Measurements from ENCODE around the gene ADM5.

Gene ADM5

DNA sequence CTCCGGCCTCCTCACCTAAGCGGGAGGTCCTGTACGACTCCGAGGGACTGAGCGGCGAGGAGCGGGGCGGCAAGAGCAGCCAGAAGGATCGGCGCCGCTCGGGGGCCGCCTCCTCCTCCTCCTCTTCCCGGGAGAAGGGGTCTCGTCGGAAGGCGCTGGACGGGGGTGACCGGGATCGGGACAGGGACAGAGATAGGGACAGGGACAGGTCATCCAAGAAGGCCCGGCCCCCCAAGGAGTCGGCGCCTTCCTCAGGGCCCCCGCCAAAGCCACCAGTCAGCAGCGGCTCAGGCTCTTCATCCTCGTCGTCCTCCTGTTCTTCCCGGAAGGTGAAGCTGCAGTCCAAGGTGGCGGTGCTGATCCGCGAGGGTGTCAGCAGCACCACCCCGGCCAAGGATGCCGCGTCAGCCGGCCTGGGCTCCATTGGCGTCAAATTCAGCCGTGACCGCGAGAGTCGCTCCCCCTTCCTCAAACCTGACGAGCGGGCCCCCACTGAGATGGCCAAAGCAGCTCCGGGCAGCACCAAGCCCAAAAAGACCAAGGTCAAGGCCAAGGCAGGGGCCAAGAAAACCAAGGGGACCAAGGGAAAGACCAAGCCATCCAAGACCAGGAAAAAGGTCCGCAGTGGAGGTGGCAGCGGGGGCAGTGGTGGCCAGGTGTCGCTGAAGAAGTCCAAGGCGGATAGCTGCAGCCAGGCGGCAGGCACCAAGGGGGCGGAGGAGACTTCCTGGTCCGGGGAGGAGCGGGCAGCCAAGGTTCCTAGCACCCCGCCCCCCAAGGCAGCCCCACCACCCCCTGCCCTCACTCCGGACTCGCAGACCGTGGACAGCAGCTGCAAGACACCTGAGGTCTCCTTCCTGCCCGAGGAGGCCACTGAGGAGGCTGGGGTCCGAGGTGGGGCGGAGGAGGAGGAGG is 36.6 kb upstream of the ADM5 start:
- Histone ChIP-seq H3K14ac (ENCODE audit: low read length in 2 of 2) (no peak overlapping the region), H2AFZ (ENCODE audit: low read depth, low read length) (no peak overlapping the region), H2BK120ac (ENCODE audit: low read depth, low read length) (no peak overlapping the region), H3K36me3 (ENCODE audit: control insufficient read depth in 1 of 2, insufficient read depth in 2 of 2, low read depth in 1 of 2, low read length in 2 of 2) (peaks cover 70 to 91% of the 10 kb centered on the region in 2 experiments), H3K27ac (ENCODE audit: low read length, poor library complexity, severe bottlenecking) (no peak overlapping the region), H4K91ac (ENCODE audit: low read length) (no peak overlapping the region), H2AK5ac (ENCODE audit: low read length, severe bottlenecking) (no peak overlapping the region), H2BK15ac (ENCODE audit: low read depth, poor library complexity, severe bottlenecking) (no peak overlapping the region), H3K9me3 (ENCODE audit: control insufficient read depth, low read length) (no peaks in the 10 kb centered on the region), H3K79me1 (replicated peaks; ENCODE audit: low read length, poor library complexity, severe bottlenecking) (peaks cover 49% of the 10 kb centered on the region), H3K4me1 (ENCODE audit: control insufficient read depth, insufficient read depth, low read depth, low read length) (peaks cover 4% of the 10 kb centered on the region), H4K8ac (ENCODE audit: low read length) (peak overlapping the region; percentile 32), H2BK12ac (ENCODE audit: low read length in 2 of 2) (no peak overlapping the region), H3K9ac (ENCODE audit: low read length) (no peak overlapping the region), H3K4me3 (ENCODE audit: insufficient read depth in 1 of 2, low read depth in 1 of 2, low read length in 2 of 2) (no peak overlapping the region), H3K23ac (ENCODE audit: low read length in 2 of 2) (no peak overlapping the region), H3K18ac (ENCODE audit: low read depth in 1 of 2, low read length in 2 of 2) (no peak overlapping the region), H2BK5ac (ENCODE audit: low read depth, low read length, poor library complexity, severe bottlenecking) (no peak overlapping the region), H3K27me3 (ENCODE audit: control insufficient read depth in 1 of 2, insufficient read depth in 1 of 2, low read length in 2 of 2) (no peaks in the 10 kb centered on the region), H3K4me2 (ENCODE audit: low read length, poor library complexity, severe bottlenecking) (no peak overlapping the region), H3K4ac (ENCODE audit: low read depth in 1 of 2, low read length in 2 of 2) (no peak overlapping the region)
- no peak for DNase-seq
- WGBS = over 99% methylated on average over 56 of the region's 58 CpGs

GRCh38 chr19:49653466-49653806 is 36.0 kb upstream of the ADM5 start:
- H3K36me3 ChIP-seq (ENCODE audit: control insufficient read depth in 1 of 2, insufficient read depth in 2 of 2, low read depth in 1 of 2, low read length in 2 of 2) = peaks cover 74 to 94% of the 10 kb centered on the region in 2 experiments
- H2BK15ac ChIP-seq (ENCODE audit: low read depth, poor library complexity, severe bottlenecking) = no peak overlapping the region
- H4K8ac ChIP-seq (ENCODE audit: low read length) = peak overlapping the region; percentile 13
- H2AFZ ChIP-seq (ENCODE audit: low read depth, low read length) = no peak overlapping the region
- no peak overlapping the region for H3K4me3 ChIP-seq (ENCODE audit: insufficient read depth in 1 of 2, low read depth in 1 of 2, low read length in 2 of 2)
- no peak overlapping the region for H2BK5ac ChIP-seq (ENCODE audit: low read depth, low read length, poor library complexity, severe bottlenecking)
- WGBS = 98% methylated on average over 13 of the region's 13 CpGs
- no peaks in the 10 kb centered on the region for H3K27me3 ChIP-seq (ENCODE audit: control insufficient read depth in 1 of 2, insufficient read depth in 1 of 2, low read length in 2 of 2)
- H3K14ac ChIP-seq (ENCODE audit: low read length in 2 of 2) = no peak overlapping the region
- H2BK12ac ChIP-seq (ENCODE audit: low read length in 2 of 2) = no peak overlapping the region
- H3K9ac ChIP-seq (ENCODE audit: low read length) = no peak overlapping the region
- no peaks in the 10 kb centered on the region for H3K9me3 ChIP-seq (ENCODE audit: control insufficient read depth, low read length)
- H3K18ac ChIP-seq (ENCODE audit: low read depth in 1 of 2, low read length in 2 of 2) = no peak overlapping the region
- DNase-seq = no peak
- no peak overlapping the region for H2AK5ac ChIP-seq (ENCODE audit: low read length, severe bottlenecking)
- H3K23ac ChIP-seq (ENCODE audit: low read length in 2 of 2) = no peak overlapping the region
- H3K27ac ChIP-seq (ENCODE audit: low read length, poor library complexity, severe bottlenecking) = no peak overlapping the region
- H3K4me2 ChIP-seq (ENCODE audit: low read length, poor library complexity, severe bottlenecking) = no peak overlapping the region
- no peak overlapping the region for H2BK120ac ChIP-seq (ENCODE audit: low read depth, low read length)
- H3K4ac ChIP-seq (ENCODE audit: low read depth in 1 of 2, low read length in 2 of 2) = no peak overlapping the region
- H3K79me1 ChIP-seq (replicated peaks; ENCODE audit: low read length, poor library complexity, severe bottlenecking) = peaks cover 53% of the 10 kb centered on the region
- no peak overlapping the region for H4K91ac ChIP-seq (ENCODE audit: low read length)
- H3K4me1 ChIP-seq (ENCODE audit: control insufficient read depth, insufficient read depth, low read depth, low read length) = peaks cover 4% of the 10 kb centered on the region

DNA sequence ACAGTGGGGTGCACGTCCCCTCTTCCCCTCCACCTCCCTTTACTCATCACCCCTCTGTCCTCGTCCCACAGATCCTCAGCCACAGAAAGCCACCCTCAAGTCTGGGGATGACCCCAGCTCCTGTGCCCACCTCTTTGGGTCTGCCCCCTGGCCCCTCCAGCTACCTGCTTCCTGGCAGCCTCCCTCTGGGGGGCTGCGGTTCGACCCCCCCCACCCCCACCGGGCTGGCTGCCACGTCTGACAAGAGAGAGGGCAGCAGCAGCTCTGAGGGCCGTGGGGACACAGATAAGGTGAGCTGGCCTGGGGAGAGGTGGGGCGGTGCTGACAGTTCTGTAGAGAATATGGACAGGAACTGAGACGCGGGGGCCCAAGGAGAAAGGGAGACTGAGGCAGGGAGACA is 34.8 kb upstream of the ADM5 start:
- Histone ChIP-seq H2AK5ac (ENCODE audit: low read length, severe bottlenecking) (no peak overlapping the region), H3K36me3 (ENCODE audit: control insufficient read depth in 1 of 2, insufficient read depth in 2 of 2, low read depth in 1 of 2, low read length in 2 of 2) (peaks cover 77 to 100% of the 10 kb centered on the region in 2 experiments), H3K27me3 (ENCODE audit: control insufficient read depth in 1 of 2, insufficient read depth in 1 of 2, low read length in 2 of 2) (no peaks in the 10 kb centered on the region), H2BK15ac (ENCODE audit: low read depth, poor library complexity, severe bottlenecking) (no peak overlapping the region), H3K4ac (ENCODE audit: low read depth in 1 of 2, low read length in 2 of 2) (no peak overlapping the region), H3K9ac (ENCODE audit: low read length) (no peak overlapping the region), H3K23ac (ENCODE audit: low read length in 2 of 2) (no peak overlapping the region), H2BK12ac (ENCODE audit: low read length in 2 of 2) (no peak overlapping the region), H4K8ac (ENCODE audit: low read length) (no peak overlapping the region), H3K79me1 (replicated peaks; ENCODE audit: low read length, poor library complexity, severe bottlenecking) (peaks cover 64% of the 10 kb centered on the region), H3K14ac (ENCODE audit: low read length in 2 of 2) (no peak overlapping the region), H2BK5ac (ENCODE audit: low read depth, low read length, poor library complexity, severe bottlenecking) (no peak overlapping the region), H3K4me3 (ENCODE audit: insufficient read depth in 1 of 2, low read depth in 1 of 2, low read length in 2 of 2) (no peak overlapping the region), H2BK120ac (ENCODE audit: low read depth, low read length) (no peak overlapping the region), H3K4me2 (ENCODE audit: low read length, poor library complexity, severe bottlenecking) (no peak overlapping the region), H4K91ac (ENCODE audit: low read length) (no peak overlapping the region), H3K27ac (ENCODE audit: low read length, poor library complexity, severe bottlenecking) (no peak overlapping the region), H3K4me1 (ENCODE audit: control insufficient read depth, insufficient read depth, low read depth, low read length) (peaks cover 4% of the 10 kb centered on the region), H3K9me3 (ENCODE audit: control insufficient read depth, low read length) (no peaks in the 10 kb centered on the region), H2AFZ (ENCODE audit: low read depth, low read length) (no peak overlapping the region), H3K18ac (ENCODE audit: low read depth in 1 of 2, low read length in 2 of 2) (no peak overlapping the region)
- over 99% methylated on average over 10 of the region's 10 CpGs for WGBS
- DNase-seq = no peak

DNA sequence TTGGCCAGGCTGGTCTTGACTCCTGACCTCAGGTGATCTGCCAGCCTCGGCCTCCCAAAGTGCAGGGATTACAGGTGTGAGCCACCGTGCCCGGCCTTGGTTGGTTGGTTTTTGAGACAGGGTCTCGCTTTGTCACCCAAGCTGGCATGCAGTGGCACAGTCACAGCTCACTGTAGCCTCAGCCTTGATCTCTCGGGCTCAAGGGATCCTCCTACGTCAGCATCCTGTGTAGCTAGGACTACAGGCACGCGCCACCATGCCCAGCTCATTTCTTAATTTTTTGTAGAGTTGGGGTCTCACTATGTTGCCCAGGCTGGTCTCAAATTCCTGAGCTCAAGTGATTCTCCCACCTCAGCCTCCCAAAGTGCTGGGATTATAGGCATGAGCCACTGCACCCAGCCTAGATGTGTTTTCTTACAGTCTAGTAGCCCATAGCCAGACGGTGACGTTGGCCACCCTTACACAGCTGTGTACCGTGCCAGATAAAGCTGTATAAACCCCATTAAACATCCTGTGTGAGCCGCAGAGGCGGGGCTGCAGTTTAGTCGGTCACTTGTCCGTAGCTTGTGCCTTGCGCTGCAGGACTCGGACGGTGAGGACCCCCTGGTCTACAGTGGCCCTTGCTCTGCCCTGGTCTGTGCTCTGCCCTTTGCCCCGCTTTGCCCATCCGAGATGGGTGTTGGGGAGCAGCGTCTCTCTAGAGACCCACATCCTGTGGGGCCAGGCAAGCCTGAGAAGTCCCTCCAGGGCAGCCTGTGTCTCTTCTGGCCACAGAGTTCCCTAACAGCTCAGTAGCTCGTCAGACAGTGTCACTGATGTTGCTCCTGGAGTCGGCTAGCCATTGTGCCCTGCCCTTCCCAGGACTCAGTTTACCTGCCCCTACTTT is 33.6 kb upstream of the ADM5 start:
- no peak overlapping the region for H2BK15ac ChIP-seq (ENCODE audit: low read depth, poor library complexity, severe bottlenecking)
- H3K9me3 ChIP-seq (ENCODE audit: control insufficient read depth, low read length) = no peaks in the 10 kb centered on the region
- no peak overlapping the region for H3K4me3 ChIP-seq (ENCODE audit: insufficient read depth in 1 of 2, low read depth in 1 of 2, low read length in 2 of 2)
- H3K9ac ChIP-seq (ENCODE audit: low read length) = no peak overlapping the region
- peaks cover 65% of the 10 kb centered on the region for H3K79me1 ChIP-seq (replicated peaks; ENCODE audit: low read length, poor library complexity, severe bottlenecking)
- peaks cover 7% of the 10 kb centered on the region for H3K4me1 ChIP-seq (ENCODE audit: control insufficient read depth, insufficient read depth, low read depth, low read length)
- DNase-seq = no peak
- no peaks in the 10 kb centered on the region for H3K27me3 ChIP-seq (ENCODE audit: control insufficient read depth in 1 of 2, insufficient read depth in 1 of 2, low read length in 2 of 2)
- no peak overlapping the region for H2BK120ac ChIP-seq (ENCODE audit: low read depth, low read length)
- H2BK12ac ChIP-seq (ENCODE audit: low read length in 2 of 2) = no peak overlapping the region
- no peak overlapping the region for H3K23ac ChIP-seq (ENCODE audit: low read length in 2 of 2)
- H4K8ac ChIP-seq (ENCODE audit: low read length) = no peak overlapping the region
- H4K91ac ChIP-seq (ENCODE audit: low read length) = no peak overlapping the region
- H3K4ac ChIP-seq (ENCODE audit: low read depth in 1 of 2, low read length in 2 of 2) = no peak overlapping the region
- H2AK5ac ChIP-seq (ENCODE audit: low read length, severe bottlenecking) = no peak overlapping the region
- no peak overlapping the region for H2AFZ ChIP-seq (ENCODE audit: low read depth, low read length)
- no peak overlapping the region for H3K4me2 ChIP-seq (ENCODE audit: low read length, poor library complexity, severe bottlenecking)
- no peak overlapping the region for H3K27ac ChIP-seq (ENCODE audit: low read length, poor library complexity, severe bottlenecking)
- no peak overlapping the region for H2BK5ac ChIP-seq (ENCODE audit: low read depth, low read length, poor library complexity, severe bottlenecking)
- no peak overlapping the region for H3K14ac ChIP-seq (ENCODE audit: low read length in 2 of 2)
- peaks cover 81 to 100% of the 10 kb centered on the region in 2 experiments for H3K36me3 ChIP-seq (ENCODE audit: control insufficient read depth in 1 of 2, insufficient read depth in 2 of 2, low read depth in 1 of 2, low read length in 2 of 2)
- H3K18ac ChIP-seq (ENCODE audit: low read depth in 1 of 2, low read length in 2 of 2) = no peak overlapping the region
- 95% methylated on average over 23 of the region's 23 CpGs for WGBS

All from mesenchymal stem cell (in vitro differentiated cells and primary cell).